HG02981 (cell line): ENCODE results near the gene CETN2.
"Not testable (repeated sequence)": the region's sequence is repeated elsewhere in the genome, so short reads cannot be mapped to it uniquely, and the experiment has no call there.

Source experiments
- ATAC-seq: cut with Tn5 transposase; IDR thresholded peaks from one replicate; pipeline ENCODE4 v1.9.1; 2021; ENCODE audit warnings: mild to moderate bottlenecking, moderate library complexity; ENCODE audit not compliant: unreplicated experiment

The CETN2 gene

DNA sequence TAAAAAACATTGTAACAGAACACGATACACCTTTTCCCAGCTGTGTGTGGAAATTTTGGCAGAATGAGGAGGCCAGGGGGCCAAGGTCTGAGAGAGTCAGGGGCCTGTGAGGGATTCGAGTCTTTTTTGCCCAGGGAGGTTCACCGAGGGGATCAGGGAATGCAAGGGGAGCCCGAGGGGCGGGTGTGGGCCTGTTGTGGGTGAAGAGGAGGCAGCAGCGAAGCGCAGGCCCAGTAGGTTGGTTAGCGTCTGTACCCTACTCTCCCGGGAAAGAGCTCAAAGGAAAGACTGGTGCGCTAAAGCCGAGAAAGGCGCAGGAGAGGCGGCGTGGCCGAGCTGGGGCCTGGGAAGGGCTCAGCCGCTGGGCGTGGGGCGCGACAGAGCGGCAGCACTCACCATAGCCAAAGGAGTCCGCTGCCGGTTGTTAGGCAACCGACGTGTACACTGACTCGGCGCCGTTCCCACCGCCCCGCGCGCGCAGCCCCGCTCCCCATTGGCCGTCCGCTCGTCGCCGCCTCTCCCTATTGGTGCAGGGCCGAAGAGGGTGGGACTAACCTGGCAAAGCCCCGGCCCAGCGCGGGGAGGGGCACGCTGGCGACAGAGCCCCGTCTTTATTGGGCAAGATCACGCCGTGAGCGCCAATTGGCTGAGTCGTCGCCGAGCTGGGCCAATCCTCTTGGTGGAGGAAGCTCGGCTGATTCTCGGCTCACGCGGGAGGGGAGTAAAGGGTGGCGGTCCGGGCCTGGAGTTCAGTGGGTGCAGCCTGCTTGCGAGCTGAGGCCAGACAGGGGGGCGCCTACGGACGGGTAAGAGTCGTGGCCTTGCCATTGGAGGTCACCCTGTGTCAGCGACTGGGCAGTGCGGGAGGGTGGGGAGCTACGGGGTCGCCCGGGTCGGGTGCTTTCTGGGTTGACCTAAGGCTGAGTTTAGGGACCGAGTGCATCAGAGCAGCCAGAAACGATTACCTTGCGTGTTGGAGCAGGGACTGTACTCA lies at the start of gene CETN2, which contains the start of gene NSDHL:
TSS of gene CETN2 (minus strand) at position 446 of the 994 bp plus-strand sequence. CDS start at position 399, 47 bp downstream.
TSS of gene NSDHL (plus strand) at position 752 of the 994 bp plus-strand sequence. CDS start 15,262 bp downstream, outside the sequence.
- ATAC-seq, result peak; percentile 98

DNA sequence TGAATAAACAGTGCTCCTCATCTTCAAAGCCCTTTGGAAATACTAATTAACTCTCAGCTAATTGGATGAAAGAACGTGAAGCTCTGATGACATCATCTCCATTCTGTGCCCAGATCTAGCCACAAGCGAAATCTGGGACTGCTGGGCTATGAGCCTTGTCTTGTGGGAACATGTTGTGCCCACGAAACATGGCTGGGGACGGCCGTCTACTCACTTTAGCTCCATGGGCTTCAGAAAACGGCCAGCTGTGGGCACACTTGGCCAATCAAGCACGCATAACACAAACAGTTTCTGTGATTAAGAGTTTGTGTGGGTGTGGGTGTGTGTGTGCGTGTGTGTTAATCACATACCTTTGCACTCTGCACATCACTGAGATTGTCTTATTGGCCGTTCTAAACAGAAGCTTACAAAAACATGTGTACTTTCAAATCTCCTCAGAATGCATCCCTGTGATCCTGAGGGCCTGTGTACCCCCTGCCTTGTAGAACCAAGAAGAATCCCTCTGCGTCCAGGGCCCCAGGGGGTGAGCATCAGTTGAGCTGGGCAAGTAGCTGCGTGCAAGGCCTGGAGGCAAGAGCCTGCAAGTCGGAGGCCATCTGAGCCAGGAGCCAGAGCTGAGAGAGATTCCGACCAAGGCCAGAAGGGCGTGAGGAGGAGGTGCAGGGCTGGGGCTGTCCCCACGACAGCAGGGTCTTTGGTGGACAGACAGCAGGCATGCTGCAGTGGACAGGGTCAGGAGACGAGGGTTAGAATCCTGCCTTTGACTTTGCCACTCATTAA lies 48.6 kb upstream of the CETN2 start:
- ATAC-seq, result no peak

DNA sequence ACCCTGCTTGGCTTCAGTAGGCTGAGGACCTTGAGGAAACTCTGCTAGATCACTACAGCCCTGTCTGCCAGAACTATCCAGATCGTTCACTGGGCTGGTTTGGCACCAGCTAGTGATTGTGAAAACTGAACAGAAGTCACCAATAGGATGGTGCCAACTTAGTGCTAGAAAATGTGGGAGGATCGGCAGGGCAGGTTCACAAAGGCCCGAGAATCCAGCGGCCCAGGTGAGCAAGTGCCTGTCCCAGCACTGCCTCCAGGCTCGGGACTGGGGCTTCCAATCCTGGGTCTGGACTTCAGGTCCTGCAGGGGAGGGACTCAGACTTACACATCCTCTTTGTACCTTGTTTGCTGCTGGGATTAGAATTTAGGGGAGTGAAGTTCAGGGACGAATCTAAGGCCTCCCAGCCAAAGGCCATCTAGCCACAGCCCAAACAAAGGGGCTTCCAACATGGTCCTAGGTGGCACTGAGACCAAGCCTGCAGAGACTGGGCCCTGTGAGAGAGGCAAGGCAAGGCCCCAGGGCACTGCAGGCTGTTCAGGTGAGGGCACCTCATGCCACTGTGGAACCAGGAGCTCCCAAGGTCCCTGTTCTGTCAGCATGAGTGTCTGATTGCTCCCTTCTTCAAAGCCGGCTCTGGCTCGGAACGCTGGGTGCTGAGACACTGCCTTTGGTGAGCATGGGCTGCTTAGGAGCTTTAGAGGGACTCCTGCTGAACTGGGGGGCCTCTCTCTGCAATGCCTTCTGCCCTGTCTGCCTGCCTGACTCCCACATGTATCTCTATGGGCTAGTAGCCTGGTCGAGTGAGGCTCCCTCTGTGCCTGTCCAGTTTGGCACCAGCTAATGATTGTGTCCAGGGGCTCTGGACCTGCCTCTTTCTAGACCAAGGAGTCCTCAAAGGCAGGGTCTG lies 46.6 kb upstream of the CETN2 start:
- no peak for ATAC-seq

DNA sequence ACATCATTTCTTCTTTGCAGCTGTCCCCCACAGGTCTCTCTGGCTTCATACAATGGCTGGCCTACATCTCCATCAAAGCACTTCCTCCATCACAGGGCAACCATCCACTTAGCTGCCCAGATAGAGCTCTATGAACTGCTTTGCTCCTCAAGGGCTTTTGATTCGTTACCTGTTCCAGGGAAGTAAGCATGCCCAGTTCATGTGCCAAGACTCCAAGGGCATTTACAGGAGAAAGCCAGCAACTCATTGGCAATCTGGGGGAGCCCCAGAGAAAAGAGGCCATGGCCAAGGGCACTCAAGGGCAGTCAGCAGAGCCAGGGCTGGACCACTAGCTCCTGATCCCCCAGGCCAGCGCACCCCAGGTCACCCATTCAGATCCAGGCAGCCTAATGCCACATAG lies 42.8 kb upstream of the CETN2 start:
- no peak for ATAC-seq

- no peak for ATAC-seq
These were observed 42.0 kb upstream of the CETN2 start for GRCh38 chrX:152872522-152872921.

GRCh38 chrX:152871260-152871659 lies 40.7 kb upstream of the CETN2 start:
- ATAC-seq, result no peak

DNA sequence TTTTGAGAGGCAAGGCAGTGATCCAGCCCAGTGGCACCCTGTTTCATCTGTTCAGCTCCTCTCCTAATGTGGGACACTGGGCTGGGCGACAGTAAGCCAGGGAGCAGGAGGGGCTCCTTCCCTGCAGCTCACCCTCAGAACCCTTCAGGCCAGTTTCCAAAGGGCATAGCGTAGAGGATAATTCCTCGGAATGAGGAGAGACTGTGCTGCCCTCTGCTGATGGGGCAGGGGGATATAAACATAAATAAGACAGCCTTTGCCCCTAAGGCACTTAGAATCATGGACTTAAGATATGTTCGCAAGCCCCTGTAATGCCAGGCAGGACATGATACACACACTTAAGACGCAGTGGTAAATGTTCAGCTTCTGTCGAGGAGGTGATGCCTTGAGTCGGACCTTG lies 39.4 kb upstream of the CETN2 start:
- ATAC-seq, result no peak

GRCh38 chrX:152866386-152866785 lies 35.8 kb upstream of the CETN2 start:
- ATAC-seq, result no peak

- no peak for ATAC-seq
These were observed 34.8 kb upstream of the CETN2 start for GRCh38 chrX:152865232-152865920.

GRCh38 chrX:152861826-152862225 lies 31.3 kb upstream of the CETN2 start:
- ATAC-seq, result no peak

DNA sequence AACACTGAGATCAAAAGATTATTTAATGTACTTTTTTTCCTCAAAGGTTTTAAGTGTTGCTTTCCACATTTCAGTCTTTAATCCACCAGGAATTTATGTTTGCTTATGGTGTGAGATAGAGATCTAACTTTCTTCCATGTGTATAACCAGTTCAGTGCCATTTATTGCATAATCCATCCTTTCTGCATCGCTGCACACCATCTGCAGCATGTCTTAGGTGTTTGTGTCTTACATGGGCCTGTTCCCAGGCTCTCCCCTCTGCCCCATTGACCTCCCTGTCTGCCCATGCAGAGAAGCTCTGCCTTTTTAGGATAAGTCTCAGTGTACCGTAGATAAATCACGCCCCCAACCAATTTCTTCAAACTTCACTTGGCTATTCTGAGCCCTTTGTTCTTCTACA lies 30.6 kb upstream of the CETN2 start:
- ATAC-seq, result no peak

DNA sequence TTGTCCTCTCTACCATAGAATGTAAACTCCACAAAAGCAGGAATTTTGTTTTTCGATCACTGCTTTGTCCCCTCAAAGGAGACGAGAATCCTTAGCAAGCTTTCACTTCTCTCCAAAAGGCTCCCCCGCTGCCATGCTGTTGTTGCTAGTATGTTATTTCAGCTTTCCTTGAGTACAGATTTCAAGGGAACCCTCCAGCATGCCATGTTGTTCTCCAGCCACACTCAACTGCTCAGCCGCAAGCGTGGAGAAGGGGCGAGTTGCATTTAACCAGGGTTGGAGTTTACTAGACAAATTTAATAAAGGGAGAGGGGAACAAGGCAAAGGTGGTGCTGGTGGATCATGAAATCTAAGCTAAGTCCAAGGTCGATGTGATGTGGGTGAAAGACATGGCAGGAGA lies 23.4 kb upstream of the CETN2 start:
- no peak for ATAC-seq

DNA sequence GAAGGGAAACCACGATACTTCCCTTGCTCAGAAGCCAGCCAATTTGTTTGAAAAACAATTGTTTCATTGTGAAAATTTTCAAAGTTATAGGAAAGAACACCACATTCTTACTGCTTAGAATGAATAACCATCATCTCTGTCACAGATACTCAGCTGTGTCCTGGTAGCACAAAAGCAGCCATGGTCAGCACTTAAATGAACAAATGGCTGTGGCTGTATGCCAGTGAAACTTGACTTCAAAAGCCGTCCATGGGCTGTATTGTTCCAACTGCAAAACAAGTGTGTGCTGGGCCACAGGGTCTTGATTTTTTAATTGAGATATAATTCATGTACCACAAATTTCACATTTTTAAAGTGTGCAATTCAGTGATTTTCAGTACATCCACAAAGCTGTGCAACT lies 19.9 kb upstream of the CETN2 start:
- ATAC-seq, result no peak

DNA sequence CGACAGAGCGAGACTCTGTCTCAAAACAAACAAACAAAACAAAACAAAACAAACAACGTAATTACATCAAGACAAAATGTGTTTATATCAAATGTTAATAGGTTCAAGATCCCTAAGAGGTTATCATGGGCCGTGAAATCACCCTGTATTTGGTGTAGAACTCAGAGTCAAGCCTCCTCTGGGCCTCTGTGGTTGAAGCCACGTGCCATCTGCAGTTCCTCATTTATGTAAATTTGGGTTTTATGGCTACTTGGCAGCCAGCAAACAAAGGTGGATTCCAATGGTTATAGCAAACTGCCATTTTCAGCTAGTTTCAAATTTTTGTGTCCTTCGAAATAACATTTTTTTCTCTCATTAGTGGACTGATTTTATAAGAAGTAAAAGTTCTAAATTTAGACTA lies 16.7 kb upstream of the CETN2 start:
- no peak for ATAC-seq

DNA sequence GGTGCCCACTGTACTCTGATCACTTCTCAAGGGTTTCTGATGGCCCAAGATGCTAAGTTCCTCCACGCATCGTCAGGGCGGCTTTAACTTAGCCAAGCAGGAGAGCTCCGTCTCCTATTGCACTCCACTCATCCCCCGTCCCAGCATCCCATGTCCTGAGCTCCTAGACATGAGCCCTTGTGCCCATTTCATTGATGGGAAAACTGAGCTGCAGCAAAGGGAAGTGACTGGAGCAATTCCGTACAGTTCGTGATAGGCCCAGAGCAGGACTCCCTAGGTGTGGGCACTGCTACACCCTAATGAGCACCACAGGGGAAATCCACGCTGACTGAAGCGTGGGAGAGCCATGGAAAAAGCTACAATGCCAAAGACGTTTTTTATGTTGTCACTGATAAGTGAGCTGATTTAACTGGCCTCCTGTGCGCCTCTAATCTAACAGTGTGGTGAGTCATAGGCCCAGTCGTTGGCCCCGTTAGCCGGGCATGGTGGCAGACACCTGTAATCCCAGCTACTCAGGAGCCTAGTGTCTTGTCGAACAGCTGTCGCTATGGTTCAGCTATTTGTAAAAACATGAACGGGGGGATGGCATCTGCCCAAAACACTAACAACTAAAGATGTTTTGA lies 15.2 kb upstream of the CETN2 start:
- ATAC-seq, result no peak

GRCh38 chrX:152844256-152844655 lies 13.7 kb upstream of the CETN2 start:
- ATAC-seq, result no peak

- ATAC-seq, result no peak
These were observed 13.3 kb upstream of the CETN2 start for GRCh38 chrX:152843852-152844251.

- no peak for ATAC-seq
These were observed 12.3 kb upstream of the CETN2 start for GRCh38 chrX:152842772-152843338.

GRCh38 chrX:152835470-152835869 lies 4.9 kb upstream of the CETN2 start:
- ATAC-seq, result not testable (repeated sequence)
